Caco-2 (cell line): ENCODE data around the gene WNT10A. TPM values are rescaled to one million over a fixed set of nuclear protein-coding genes. Genes with fewer than 3 reads are reported as not detected.

Experiments
- BruUV-seq: library from RNA; stranded (reverse); fragments of 400-500 nt; replicated peaks from 2 replicates; lab custom pipeline; 2021; lab: Mats Ljungman, UMichigan
- CTCF ChIA-PET: fragments of 300-600 bp; sonication (Branson Sonifier 250); formaldehyde crosslinking; loops from one replicate; lab custom pipeline; 2022; ENCODE audit warnings: antibody characterized with exemption; lab: Charles Lee
- POLR2A ChIA-PET: fragments of 300-600 bp; sonication (Branson Sonifier 250); formaldehyde crosslinking; loops from one replicate; lab custom pipeline; 2022; ENCODE audit warnings: antibody characterized with exemption; lab: Charles Lee
- DNase-seq, 2 experiments: peaks; one replicate each; pipeline versions ENCODE4 v3.0.0 to v3.0.0-alpha.2; 2020 to 2022
- H3K27me3 ChIP-seq: replicated peaks from 2 replicates; pipeline ENCODE4 v1.6.0; 2011; ENCODE audit warnings: low read length; ENCODE audit not compliant: control insufficient read depth, insufficient read depth
- H3K36me3 ChIP-seq: 2 replicates; pipeline ENCODE4 v1.5.1; 2011; ENCODE audit warnings: low read length; ENCODE audit not compliant: control insufficient read depth, insufficient read depth
- H3K4me1 ChIP-seq: fragments of 250-450 bp; sonication (Bioruptor Pico); 2 replicates; pipeline ENCODE4 v1.5.1; 2020; ENCODE audit warnings: mild to moderate bottlenecking
- H3K4me3 ChIP-seq: 2 replicates; pipeline ENCODE4 v1.5.1; 2011; ENCODE audit warnings: low read depth, mild to moderate bottlenecking, control low read depth, low read length
- H3K9me3 ChIP-seq: fragments of 250-450 bp; sonication (Bioruptor Pico); 2 replicates; pipeline ENCODE4 v1.5.1; 2020; ENCODE audit warnings: mild to moderate bottlenecking, moderate library complexity
- H3K27ac Mint-ChIP-seq: one replicate; pipeline ENCODE4 v1.8.0; 2022; ENCODE audit warnings: mixed read lengths; ENCODE audit not compliant: unreplicated experiment
- H3K27me3 Mint-ChIP-seq: one replicate; pipeline ENCODE4 v1.8.0; 2022; ENCODE audit warnings: mixed read lengths; ENCODE audit not compliant: insufficient read depth, unreplicated experiment
- H3K36me3 Mint-ChIP-seq: one replicate; pipeline ENCODE4 v1.8.0; 2022; ENCODE audit warnings: mild to moderate bottlenecking, mixed read lengths; ENCODE audit not compliant: insufficient read depth, unreplicated experiment
- H3K4me1 Mint-ChIP-seq: one replicate; pipeline ENCODE4 v1.8.0; 2022; ENCODE audit warnings: low read depth, mixed read lengths; ENCODE audit not compliant: unreplicated experiment
- H3K4me3 Mint-ChIP-seq: one replicate; pipeline ENCODE4 v1.8.0; 2022; ENCODE audit warnings: mild to moderate bottlenecking, moderate library complexity, mixed read lengths; ENCODE audit not compliant: unreplicated experiment
- H3K9me3 Mint-ChIP-seq: one replicate; pipeline ENCODE4 v1.8.0; 2022; ENCODE audit warnings: mixed read lengths; ENCODE audit not compliant: unreplicated experiment
- intact Hi-C: fragments of 100-400 bp; cut with micrococcal nuclease; formaldehyde crosslinking; loops from one replicate; pipeline ENCODE4 v1.10.0; 2022; ENCODE audit not compliant: unreplicated experiment
- total RNA-seq: library from RNA; stranded (reverse); gene quantifications from 2 replicates; pipeline ENCODE4 v1.2.3, GENCODE V29; 2022
- TF ChIP-seq, protein P1 (sequence below), 2 experiments: fragments of 200-600 bp in 1 of 2; IDR thresholded peaks; 1 replicate in 1 of 2; 2 replicates in 1 of 2; pipeline versions ENCODE4 v1.5.1 to v1.8.0; 2011 to 2022; ENCODE audit warnings: antibody characterized with exemption in 1 of 2, control low read depth in 1 of 2, inconsistent platforms in 1 of 2, low read depth in 1 of 2, low read length in 1 of 2, mild to moderate bottlenecking in 1 of 2, moderate library complexity in 1 of 2; ENCODE audit not compliant: insufficient read depth in 1 of 2, severe bottlenecking in 1 of 2, unreplicated experiment in 1 of 2

WNT10A gene
- total RNA-seq, 1 experiment from 2014 or later: 1.2 TPM

DNA sequence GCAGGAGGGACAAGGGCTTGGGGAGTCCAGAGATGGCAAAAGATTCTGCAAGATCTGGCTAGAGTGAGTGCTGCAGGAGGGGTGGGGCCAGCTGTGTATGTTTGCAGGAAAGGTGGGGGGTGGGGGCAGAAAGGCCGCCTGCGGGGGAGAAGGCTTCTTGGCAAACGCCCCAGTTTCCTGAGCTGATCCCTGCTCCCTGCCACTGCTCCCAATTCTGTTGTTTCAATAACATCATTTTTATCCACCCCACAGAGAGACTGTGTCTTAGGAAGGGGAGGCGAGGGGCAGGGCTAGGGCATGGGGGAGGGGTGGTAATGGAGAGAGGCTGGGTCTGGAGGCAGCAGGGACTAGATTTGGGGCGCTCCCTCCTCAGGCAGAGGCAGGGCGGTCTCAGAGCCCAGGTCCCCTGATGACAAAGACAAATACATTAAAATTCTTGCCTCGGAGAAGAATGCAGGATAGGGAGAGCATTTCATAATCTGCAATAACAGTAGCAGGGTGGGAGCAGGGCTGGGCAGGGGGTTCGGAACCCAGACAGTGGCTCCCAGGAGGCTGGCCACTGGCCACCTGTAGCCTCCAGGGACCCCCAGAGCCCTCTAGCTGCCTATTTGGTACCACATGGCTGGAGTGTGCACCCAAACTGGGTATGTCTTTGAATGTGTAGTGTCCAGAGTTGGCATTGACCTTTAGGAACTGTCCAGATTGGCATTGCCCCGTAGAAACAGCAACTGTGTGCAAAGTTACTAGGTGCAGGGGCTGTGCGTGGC lies 23.1 kb upstream of the WNT10A start:
- H3K9me3 ChIP-seq: no peaks in the 10 kb centered on the region
- no peaks in the 10 kb centered on the region for H3K36me3 ChIP-seq
- BruUV-seq: no TSS peak
- Mint-ChIP-seq H3K27ac (no peak overlapping the region), H3K9me3 (no peaks in the 10 kb centered on the region), H3K36me3 (peaks cover 11% of the 10 kb centered on the region), H3K27me3 (peaks cover 11% of the 10 kb centered on the region), H3K4me1 (peaks cover 56% of the 10 kb centered on the region), H3K4me3 (peak overlapping the region; percentile 76)
- POLR2A ChIA-PET: no interaction called here
- TF ChIP-seq, protein P1, sequence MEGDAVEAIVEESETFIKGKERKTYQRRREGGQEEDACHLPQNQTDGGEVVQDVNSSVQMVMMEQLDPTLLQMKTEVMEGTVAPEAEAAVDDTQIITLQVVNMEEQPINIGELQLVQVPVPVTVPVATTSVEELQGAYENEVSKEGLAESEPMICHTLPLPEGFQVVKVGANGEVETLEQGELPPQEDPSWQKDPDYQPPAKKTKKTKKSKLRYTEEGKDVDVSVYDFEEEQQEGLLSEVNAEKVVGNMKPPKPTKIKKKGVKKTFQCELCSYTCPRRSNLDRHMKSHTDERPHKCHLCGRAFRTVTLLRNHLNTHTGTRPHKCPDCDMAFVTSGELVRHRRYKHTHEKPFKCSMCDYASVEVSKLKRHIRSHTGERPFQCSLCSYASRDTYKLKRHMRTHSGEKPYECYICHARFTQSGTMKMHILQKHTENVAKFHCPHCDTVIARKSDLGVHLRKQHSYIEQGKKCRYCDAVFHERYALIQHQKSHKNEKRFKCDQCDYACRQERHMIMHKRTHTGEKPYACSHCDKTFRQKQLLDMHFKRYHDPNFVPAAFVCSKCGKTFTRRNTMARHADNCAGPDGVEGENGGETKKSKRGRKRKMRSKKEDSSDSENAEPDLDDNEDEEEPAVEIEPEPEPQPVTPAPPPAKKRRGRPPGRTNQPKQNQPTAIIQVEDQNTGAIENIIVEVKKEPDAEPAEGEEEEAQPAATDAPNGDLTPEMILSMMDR (IDR thresholded peaks at IDR 0.05; ENCODE audit: insufficient read depth in 1 of 2, low read depth in 1 of 2, low read length in 1 of 2, severe bottlenecking in 1 of 2, unreplicated experiment in 1 of 2): no peak
- CTCF ChIA-PET: interaction anchor here (1.0 to 1.5 kb wide), 3 partner anchors 18 to 40 kb away, joined by 3 to 10 read pairs (median 5); no protein-coding TSS in a partner anchor
- intact Hi-C loops: no loop called here
- no peak overlapping the region for H3K4me3 ChIP-seq
- peaks cover 49% of the 10 kb centered on the region for H3K4me1 ChIP-seq
- H3K27me3 ChIP-seq: peaks cover 6% of the 10 kb centered on the region
- DNase-seq: no peak

DNA sequence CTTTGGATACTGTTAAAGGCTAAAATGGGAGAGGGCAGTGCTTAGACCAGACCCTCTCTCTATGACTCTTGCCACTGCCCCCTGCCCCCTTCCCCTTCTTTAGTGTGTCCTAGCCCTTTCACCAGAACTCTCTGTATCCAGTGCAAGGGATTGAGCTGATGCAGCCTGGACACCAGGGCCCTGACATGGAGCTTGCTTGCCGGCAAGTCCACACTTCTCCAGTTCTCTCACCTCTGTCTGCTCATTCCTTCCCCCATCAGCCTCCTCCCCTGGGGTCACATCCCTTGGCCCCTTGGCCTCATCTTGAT lies 22.6 kb upstream of the WNT10A start:
- H3K36me3 ChIP-seq: no peaks in the 10 kb centered on the region
- H3K9me3 ChIP-seq: no peaks in the 10 kb centered on the region
- BruUV-seq: no TSS peak
- H3K36me3 Mint-ChIP-seq: peaks cover 15% of the 10 kb centered on the region
- peaks cover 46% of the 10 kb centered on the region for H3K4me1 ChIP-seq
- CTCF ChIA-PET: interaction anchor here (0.6 to 1.5 kb wide), 3 partner anchors 11 to 40 kb away, joined by 3 to 10 read pairs (median 5); no protein-coding TSS in a partner anchor
- H3K27me3 ChIP-seq: peaks cover 6% of the 10 kb centered on the region
- no peak overlapping the region for H3K4me3 ChIP-seq
- peaks cover 54% of the 10 kb centered on the region for H3K4me1 Mint-ChIP-seq
- intact Hi-C loops: no loop called here
- peak overlapping the region; percentile 76 for H3K4me3 Mint-ChIP-seq
- peak overlapping the region; percentile 7 for H3K27ac Mint-ChIP-seq
- no peaks in the 10 kb centered on the region for H3K9me3 Mint-ChIP-seq
- POLR2A ChIA-PET: no interaction called here
- TF ChIP-seq, protein P1 (IDR thresholded peaks at IDR 0.05; ENCODE audit: insufficient read depth in 1 of 2, low read depth in 1 of 2, low read length in 1 of 2, severe bottlenecking in 1 of 2, unreplicated experiment in 1 of 2): no peak
- DNase-seq: no peak
- H3K27me3 Mint-ChIP-seq: peaks cover 11% of the 10 kb centered on the region

DNA sequence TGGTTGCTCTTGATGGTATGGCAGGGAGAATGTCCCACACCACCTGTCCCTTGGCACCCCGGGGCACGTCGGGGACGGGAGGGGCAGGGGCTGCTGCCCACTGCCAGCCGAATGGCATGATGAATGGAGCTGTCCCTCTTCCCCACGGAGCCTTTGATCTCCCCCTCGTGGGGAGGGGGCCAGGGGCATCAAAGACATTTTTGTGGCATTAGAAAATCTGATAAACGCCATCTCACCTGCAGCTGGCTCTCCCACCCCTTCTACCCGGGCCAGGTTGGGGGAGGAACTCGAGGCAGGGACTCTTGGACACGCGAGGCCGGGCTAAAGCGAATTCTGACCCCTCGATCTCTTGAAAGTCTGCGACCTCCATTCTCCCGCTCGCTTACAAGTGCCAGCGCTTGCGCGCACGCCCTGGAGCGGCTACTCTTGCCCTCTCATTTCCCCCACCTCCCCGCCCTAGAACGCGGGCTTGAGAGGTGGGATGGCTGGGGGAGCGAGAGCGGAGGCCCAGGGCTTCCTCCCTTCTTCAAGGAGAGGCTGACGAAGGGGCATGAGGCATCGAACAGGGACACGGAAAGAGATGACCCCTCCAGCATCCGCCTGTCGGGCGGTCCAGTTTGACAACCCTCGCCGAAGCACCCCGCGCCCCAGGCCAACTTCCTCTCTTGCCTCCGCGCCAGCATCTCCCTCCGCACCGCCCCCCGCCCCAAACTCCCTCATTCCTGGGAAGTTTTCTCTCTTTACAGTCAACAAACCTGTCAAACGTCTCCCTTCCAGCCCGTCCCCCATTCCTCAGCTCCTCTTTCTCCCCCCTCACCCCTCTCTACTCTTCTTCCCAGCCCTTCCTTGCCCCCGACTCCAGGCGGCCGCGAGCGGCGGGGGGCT lies 21.7 kb upstream of the WNT10A start:
- ChIA-PET POLR2A (interaction anchor here (0.5 kb wide), 1 partner anchor 199 kb away, joined by 6 read pairs; the partner anchor contains the start of genes BCS1L and ZNF142), CTCF (interaction anchor here (0.6 to 1.5 kb wide), 4 partner anchors 12 to 39 kb away, joined by 3 to 10 read pairs (median 4); no protein-coding TSS in a partner anchor)
- Histone ChIP-seq H3K4me3 (peak overlapping the region; percentile 43), H3K36me3 (no peaks in the 10 kb centered on the region), H3K27me3 (peaks cover 6% of the 10 kb centered on the region), H3K9me3 (no peaks in the 10 kb centered on the region), H3K4me1 (peaks cover 43% of the 10 kb centered on the region)
- H3K4me3 Mint-ChIP-seq: peak overlapping the region; percentile 76
- H3K27ac Mint-ChIP-seq: peak overlapping the region; percentile 7
- TF ChIP-seq, protein P1 (IDR thresholded peaks at IDR 0.05; ENCODE audit: insufficient read depth in 1 of 2, low read depth in 1 of 2, low read length in 1 of 2, severe bottlenecking in 1 of 2, unreplicated experiment in 1 of 2): no peak
- intact Hi-C loops: no loop called here
- H3K27me3 Mint-ChIP-seq: peaks cover 11% of the 10 kb centered on the region
- no TSS peak for BruUV-seq
- DNase-seq: peak; percentile 63 to 76
- H3K36me3 Mint-ChIP-seq: peaks cover 20% of the 10 kb centered on the region
- H3K9me3 Mint-ChIP-seq: no peaks in the 10 kb centered on the region
- H3K4me1 Mint-ChIP-seq: peaks cover 45% of the 10 kb centered on the region
